Non-pigmented ciliary epithelial cell (primary cell): ENCODE data around the gene PLXNA2.

Experiments used
- DNase-seq: peaks from one replicate; pipeline ENCODE4 v3.0.0-alpha.2; 2010; ENCODE audit warnings: low read depth

The PLXNA2 gene

GRCh38 chr1:208264469-208265121 lies 20.4 kb upstream of the PLXNA2 start:
- DNase-seq = no peak

GRCh38 chr1:208261874-208262273 lies 17.7 kb upstream of the PLXNA2 start:
- DNase-seq = no peak

- no peak for DNase-seq
Measured at GRCh38 chr1:208258277-208258676, 14.1 kb upstream of the PLXNA2 start.

DNA sequence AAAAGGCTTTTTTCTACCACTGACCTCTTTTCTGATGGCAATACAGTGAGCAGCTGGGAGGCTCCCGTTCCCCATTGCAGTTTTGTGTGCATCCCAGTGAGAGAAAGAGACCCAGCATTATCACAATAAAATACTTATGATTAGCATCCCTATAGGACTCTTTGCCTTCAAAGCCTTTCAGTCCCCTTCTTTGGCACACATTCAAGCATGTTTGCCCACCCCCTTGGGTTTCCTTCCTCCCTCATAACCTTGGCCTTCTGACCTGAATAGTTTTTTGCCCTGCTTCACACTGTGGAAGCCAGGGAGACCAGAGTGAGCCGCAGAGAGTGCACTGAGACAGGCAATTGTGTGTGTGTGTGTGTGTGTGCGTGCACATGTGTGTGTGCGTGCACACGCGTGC lies 13.2 kb upstream of the PLXNA2 start:
- no peak for DNase-seq

- no peak for DNase-seq
Measured at GRCh38 chr1:208256556-208256955, 12.4 kb upstream of the PLXNA2 start.

- no peak for DNase-seq
Measured at GRCh38 chr1:208256091-208256490, 11.9 kb upstream of the PLXNA2 start.

DNA sequence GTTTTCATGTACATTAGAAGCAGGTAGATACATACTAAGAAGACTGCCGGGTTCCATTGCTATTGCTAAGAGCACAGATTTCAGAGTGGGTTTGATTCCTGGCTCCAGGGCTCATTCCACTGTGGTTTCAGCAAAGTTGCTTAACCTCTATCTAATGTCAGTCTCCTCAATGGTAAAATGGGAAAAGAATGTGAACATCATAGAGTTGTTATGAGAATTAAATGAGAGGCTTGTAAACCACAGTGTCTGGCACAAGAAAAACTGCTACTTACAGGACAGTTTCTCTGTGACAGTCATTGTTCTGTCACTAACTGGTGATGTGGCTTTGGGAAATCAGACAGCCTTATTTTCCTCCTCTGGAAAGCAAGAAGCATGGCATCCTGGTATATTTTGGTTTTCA lies 10.7 kb upstream of the PLXNA2 start:
- DNase-seq = peak; percentile 66

GRCh38 chr1:208254376-208254775 lies 10.2 kb upstream of the PLXNA2 start:
- DNase-seq = no peak

- DNase-seq = no peak
Measured at GRCh38 chr1:208252836-208253576, 8.8 kb upstream of the PLXNA2 start.

DNA sequence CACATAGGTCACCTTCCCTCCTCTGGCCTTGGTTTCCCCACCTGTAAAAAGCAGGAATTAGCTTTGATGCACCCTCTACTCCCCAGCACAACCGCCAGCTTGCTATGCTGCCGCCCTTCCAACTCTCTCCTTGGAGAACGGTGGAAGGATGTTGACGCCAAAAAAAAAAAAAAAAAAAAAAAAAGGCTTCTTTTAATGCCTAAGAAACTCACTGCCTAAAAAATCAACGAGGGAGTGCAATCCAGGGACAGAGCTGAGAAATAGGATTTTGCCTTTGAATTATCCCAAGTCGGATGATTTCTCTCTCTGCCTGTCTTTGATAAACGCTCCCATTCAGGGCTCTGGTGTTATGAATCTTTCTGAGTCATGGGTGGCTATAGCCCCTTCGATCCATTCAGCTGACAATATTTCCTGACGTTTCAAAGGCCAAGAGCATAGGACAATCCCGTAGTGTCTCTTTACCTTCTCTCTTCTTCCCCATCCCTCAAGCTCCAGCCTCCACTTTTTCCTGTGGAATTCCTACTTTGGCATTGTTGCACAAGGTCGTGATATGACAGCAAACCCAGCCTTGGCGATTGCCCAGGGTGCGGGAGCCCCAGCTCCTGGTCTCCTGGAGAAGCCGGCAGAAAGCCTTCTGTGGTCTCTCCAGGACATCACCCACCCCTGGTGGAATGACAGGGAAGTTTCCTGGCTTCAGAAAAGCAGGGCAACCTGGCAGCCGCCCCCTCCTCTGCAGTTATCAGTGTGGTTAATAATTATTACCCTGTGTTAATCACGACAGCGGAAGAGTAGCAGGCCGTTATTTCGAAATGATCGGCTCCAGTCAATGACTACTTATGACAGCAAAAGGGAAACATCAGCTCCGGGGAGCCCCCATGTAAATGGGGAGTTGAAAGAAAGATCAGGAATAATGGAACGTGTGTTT lies 8.0 kb upstream of the PLXNA2 start:
- no peak for DNase-seq

GRCh38 chr1:208251015-208251414 lies 6.8 kb upstream of the PLXNA2 start:
- DNase-seq = no peak

GRCh38 chr1:208250613-208251012 lies 6.4 kb upstream of the PLXNA2 start:
- DNase-seq = no peak

- DNase-seq = no peak
Measured at GRCh38 chr1:208248991-208249696, 5.0 kb upstream of the PLXNA2 start.

DNA sequence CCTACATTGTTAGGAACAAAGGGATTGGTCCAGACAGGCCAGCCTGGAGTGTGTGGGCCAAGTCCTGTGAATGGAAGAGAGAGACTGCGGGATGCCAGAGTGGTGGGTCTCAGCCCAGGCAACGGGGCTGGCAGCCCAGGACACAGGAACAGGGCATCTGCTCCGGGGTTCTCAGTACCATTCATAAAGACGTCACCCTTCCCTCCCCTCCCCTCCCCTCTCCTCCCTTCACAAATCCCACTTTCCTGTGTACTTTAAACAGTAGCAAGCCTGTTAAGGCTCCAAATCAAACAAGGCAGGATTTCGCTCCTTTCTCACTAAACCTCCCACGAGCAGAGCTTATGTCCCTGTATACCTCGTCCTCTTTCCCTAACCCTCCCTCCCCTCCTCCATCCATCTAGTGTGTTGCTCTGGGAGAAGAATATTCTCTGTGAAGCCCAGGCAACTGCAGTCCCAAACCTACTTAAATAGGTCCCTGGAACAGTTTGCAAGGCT lies 4.2 kb upstream of the PLXNA2 start:
- DNase-seq = no peak

- no peak for DNase-seq
Measured at GRCh38 chr1:208247696-208248095, 3.5 kb upstream of the PLXNA2 start.

DNA sequence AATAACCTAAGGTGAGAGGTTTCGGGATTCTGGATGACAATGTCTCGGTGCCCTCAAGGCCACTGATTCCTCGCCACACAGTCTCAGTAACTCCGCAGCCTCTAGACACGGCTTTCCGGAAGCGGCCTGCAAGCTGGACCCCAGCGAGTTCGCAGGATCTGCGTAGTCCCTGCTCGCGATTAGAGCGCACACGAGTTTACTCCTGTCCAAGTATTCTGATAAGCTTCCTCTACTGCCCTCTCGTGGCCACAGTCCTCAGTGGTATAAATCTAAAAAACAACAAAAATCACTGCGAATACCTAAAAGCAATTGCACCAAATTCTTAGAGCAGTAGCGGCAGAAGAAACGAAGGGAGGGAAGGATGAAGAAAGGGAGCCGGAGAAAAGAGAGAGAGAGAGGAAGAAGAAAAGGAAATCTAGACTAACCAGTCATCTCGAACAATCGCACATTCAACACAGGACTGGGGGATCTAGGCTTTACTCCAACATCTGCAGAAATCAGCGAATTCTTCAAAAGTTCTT lies 1.1 kb upstream of the PLXNA2 start:
- DNase-seq = peak; percentile 82

DNA sequence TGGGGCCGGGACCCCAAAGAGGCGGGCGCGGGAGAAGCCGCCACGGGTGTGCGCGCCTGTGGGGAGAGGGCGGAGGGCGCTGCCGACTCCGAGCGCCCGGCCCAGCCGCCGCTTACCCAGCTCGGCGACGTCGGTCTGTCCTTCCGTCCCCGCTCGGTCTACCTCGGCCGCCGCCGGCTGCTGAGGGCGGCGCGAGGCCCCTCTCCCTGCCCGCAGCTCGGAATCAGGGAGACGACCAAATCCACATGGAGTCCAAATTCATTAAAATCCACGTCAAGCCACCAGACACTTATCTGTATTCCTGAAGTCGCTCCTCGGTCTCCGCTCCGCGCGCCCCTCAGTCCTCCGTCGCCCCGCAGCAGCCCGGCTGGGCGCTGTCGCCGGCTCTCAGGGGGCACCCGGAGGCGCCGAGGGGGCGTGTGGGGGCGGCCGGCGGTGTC lies 637 bp downstream of the PLXNA2 start:
- no peak for DNase-seq

GRCh38 chr1:208242941-208243526 lies 1.1 kb downstream of the PLXNA2 start:
- DNase-seq = no peak

DNA sequence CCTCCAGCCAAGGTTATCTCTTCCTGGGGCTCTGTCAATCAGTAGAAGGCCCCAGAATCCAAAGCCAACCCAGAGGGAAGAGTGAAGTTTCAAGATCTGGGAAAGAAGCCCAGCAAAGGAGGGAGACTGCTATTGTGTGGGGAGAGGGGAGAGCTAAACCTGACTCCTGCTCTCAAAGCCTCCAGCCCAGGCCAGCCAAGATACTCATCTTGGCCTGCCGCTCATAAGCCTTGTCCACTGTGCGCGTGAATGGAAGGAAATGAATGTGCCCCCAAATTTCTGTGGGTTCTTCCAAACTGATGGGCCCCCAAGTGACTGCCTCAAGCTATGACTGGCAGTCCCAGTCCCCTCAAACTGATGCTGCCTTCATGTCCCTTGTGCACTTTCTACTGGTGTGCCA lies 2.0 kb downstream of the PLXNA2 start:
- DNase-seq = no peak

DNA sequence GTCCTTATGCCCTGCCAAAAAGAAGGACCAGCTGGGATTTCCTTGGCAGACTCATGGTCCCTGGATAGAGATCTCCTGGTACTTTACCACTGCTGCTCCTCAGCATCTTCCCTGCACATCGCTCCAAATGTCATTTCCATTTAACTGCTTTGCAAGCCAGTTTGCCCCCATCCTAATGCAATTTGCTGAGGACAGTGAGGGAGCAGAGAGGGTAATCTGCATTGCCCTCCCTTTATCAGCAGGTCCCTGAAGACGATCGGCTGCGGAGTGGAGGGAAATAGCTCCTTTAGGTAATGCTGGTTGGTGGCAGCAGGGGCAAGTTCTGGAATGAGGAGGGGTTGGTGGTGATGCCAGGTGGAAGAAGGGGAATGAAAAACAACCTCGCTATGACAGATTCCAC lies 2.7 kb downstream of the PLXNA2 start:
- no peak for DNase-seq

DNA sequence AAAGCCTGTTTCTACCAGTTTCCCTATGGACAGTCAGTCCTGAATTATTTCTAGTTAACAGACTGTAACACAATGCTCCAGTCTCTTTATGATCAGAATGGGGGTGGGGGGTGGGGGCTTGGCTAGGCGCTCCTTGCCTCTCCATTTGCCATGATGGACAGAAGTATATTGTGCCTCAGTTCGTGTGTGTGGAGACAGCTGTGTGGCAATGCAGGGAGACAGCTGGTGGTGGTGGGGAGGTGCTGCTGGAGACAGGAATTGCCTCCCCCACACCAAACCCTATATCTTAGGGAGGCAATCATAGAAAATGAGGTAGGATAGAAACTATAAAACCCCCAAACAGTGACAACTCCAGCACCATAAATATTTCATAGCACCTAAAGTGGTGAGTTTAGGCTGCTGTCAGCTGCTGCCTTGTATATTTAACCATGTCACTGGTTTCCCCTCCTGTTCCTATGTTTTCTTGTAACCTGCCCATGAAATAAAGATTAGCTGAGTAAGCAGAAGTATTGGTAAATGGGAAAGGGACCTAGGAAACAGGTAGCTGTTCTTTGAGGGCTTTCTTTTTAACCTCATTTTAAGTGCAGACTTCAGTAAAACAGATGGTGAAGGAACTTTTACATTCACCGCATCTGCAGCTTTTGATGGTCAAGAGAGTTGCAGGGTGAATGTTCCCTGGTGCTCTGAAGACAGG lies 3.4 kb downstream of the PLXNA2 start:
- DNase-seq = no peak
